ENCODE results near the gene SEMA5A. TPM values are rescaled to one million over a fixed set of nuclear protein-coding genes. Genes with fewer than 3 reads are reported as not detected.

SEMA5A gene
- total and polyA plus RNA-seq, 2 of the 13 experiments (the other 11 are each of a cell fraction or from before 2014, with no cell fraction given): 0.01 TPM; not detected in 1

DNA sequence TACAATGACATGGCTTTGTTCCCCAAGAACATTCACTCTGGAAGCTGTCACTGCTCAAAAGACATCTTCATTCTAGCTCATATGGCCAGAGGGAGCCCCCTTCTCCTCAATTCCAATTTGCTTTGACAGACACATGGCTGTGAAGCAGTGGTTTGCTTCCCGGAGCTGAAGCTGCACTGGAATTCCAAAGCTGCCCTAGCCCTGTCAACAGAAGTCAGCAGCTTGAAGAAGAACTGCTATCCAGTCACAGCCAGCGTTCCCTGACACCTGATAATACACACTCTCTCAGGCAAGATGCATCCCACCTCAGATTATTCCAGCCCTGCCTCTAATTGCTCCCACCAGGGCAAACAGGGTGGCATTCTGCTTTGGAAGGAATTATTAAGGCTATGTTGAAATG is 93.7 kb downstream of the SEMA5A start:
- H3K4me3 ChIP-seq (replicated peaks in 1 of 3; ENCODE audit: insufficient read depth in 1 of 3, low read depth in 2 of 3, low read length in 3 of 3): no peak overlapping the region
- TF ChIP-seq MTERF4 (CRISPR knock-in tag; IDR thresholded peaks at IDR 0.05) (no peak), HOXA5 (CRISPR knock-in tag; IDR thresholded peaks at IDR 0.05) (no peak), HNRNPUL1 (IDR thresholded peaks at IDR 0.05; ENCODE audit: low read depth, low read length) (no peak), POLR2G (IDR thresholded peaks at IDR 0.05; ENCODE audit: low read depth, low read length) (no peak), SETDB1 (CRISPR knock-in tag; IDR thresholded peaks at IDR 0.05; ENCODE audit: borderline replicate concordance) (no peak), TRIM24 (CRISPR knock-in tag; IDR thresholded peaks at IDR 0.05) (no peak), ZZZ3 (CRISPR knock-in tag; IDR thresholded peaks at IDR 0.05; ENCODE audit: borderline replicate concordance) (no peak), HOXA3 (CRISPR knock-in tag; IDR thresholded peaks at IDR 0.05) (no peak), ISL2 (CRISPR knock-in tag; IDR thresholded peaks at IDR 0.05) (no peak)
- TF ChIP-seq, protein P1, sequence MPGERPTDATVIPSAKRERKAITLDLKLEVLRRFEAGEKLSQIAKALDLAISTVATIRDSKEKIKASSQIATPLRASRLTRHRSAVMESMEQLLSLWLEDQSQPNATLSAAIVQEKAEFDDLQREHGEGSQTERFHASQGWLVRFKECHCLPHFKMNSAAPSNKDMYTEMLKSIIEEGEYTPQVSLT (CRISPR knock-in tag; IDR thresholded peaks at IDR 0.05; ENCODE audit: borderline replicate concordance, low read depth): no peak
- TF ChIP-seq, protein P2, sequence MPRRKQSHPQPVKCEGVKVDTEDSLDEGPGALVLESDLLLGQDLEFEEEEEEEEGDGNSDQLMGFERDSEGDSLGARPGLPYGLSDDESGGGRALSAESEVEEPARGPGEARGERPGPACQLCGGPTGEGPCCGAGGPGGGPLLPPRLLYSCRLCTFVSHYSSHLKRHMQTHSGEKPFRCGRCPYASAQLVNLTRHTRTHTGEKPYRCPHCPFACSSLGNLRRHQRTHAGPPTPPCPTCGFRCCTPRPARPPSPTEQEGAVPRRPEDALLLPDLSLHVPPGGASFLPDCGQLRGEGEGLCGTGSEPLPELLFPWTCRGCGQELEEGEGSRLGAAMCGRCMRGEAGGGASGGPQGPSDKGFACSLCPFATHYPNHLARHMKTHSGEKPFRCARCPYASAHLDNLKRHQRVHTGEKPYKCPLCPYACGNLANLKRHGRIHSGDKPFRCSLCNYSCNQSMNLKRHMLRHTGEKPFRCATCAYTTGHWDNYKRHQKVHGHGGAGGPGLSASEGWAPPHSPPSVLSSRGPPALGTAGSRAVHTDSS (CRISPR knock-in tag; conservative IDR thresholded peaks at IDR 0.05): no peak
- no peak overlapping the region for H3K27ac ChIP-seq (ENCODE audit: extremely low read length, insufficient read depth, low read length)
- in situ Hi-C loops (cut with HindIII; ENCODE audit: extremely low pct_ligation_motif_present, low pct_unique_long_range_greater_than_20kb) (no loop called here), intact Hi-C loops (cut with micrococcal nuclease; ENCODE audit: unreplicated experiment) (no loop called here)
- H3K27me3 ChIP-seq (ENCODE audit: control insufficient read depth in 1 of 2, insufficient read depth in 2 of 2, low read length in 2 of 2): no peaks in the 10 kb centered on the region
- FAIRE-seq: no peak
- H3K79me2 ChIP-seq (ENCODE audit: insufficient read depth, low read length): no peaks in the 10 kb centered on the region
- H3K36me3 ChIP-seq (replicated peaks in 1 of 2; ENCODE audit: control insufficient read depth in 1 of 2, insufficient read depth in 2 of 2, low read length in 2 of 2): no peaks in the 10 kb centered on the region
- CTCF ChIA-PET (ENCODE audit: low intra/inter-chr PET ratio, low total read pairs): no interaction called here
- H3K9me3 ChIP-seq (ENCODE audit: low read length): no peaks in the 10 kb centered on the region; the same call in none of the 2 replicates
- H4K20me1 ChIP-seq (ENCODE audit: insufficient read depth, low read length): no peaks in the 10 kb centered on the region
- BruUV-seq (replicated peaks): no TSS peak
- no peak for DNase-seq (ENCODE audit: low spot score)
- H3K9ac ChIP-seq (ENCODE audit: insufficient read depth, low read depth, low read length): no peak overlapping the region
- no peaks in the 10 kb centered on the region for H3K4me1 ChIP-seq (ENCODE audit: insufficient read depth, low read length)
- H2AFZ ChIP-seq (ENCODE audit: low read length): no peak overlapping the region
- ATAC-seq: no peak
- no peak overlapping the region for H3K4me2 ChIP-seq (ENCODE audit: low read depth, low read length)
- POLR2A ChIA-PET: no interaction called here
- WGBS (ENCODE audit: low lambda C conversion rate): 0% methylated on average over 2 of the region's 2 CpGs
